Stimulated activated CD4-positive, alpha-beta T cell treated with anti-CD3 and anti-CD28 coated beads, Interleukin-2, amount 100 ng/mL, for 24 hours (primary cell): ENCODE data around the gene PIP5K1B.
"Not testable (repeated sequence)": the region's sequence is repeated elsewhere in the genome, so short reads cannot be mapped to it uniquely, and the experiment has no call there.

Experiments
- DNase-seq, 2 donors: peaks; one replicate each; pipeline ENCODE4 v3.0.0-alpha.2; 2020

Gene PIP5K1B

DNA sequence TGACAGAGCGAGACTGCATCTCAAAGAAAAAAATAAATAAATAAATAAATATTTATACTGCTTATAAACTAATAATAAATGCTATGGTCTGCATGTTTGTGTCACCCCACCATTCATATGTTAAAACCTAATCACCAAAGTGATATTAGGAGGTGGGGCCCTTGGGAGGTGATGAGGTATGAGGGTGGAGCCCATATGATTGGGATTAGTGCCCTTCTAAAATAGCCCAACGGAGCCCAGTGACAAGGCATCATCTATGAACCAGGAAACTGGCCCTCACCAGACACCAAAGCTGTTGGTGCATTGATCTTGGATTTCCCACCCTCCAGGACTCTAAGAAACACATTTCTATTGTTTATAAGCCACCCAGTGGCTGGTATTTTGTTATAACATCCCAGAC, 335.6 kb downstream of the PIP5K1B start:
- no peak for DNase-seq

DNA sequence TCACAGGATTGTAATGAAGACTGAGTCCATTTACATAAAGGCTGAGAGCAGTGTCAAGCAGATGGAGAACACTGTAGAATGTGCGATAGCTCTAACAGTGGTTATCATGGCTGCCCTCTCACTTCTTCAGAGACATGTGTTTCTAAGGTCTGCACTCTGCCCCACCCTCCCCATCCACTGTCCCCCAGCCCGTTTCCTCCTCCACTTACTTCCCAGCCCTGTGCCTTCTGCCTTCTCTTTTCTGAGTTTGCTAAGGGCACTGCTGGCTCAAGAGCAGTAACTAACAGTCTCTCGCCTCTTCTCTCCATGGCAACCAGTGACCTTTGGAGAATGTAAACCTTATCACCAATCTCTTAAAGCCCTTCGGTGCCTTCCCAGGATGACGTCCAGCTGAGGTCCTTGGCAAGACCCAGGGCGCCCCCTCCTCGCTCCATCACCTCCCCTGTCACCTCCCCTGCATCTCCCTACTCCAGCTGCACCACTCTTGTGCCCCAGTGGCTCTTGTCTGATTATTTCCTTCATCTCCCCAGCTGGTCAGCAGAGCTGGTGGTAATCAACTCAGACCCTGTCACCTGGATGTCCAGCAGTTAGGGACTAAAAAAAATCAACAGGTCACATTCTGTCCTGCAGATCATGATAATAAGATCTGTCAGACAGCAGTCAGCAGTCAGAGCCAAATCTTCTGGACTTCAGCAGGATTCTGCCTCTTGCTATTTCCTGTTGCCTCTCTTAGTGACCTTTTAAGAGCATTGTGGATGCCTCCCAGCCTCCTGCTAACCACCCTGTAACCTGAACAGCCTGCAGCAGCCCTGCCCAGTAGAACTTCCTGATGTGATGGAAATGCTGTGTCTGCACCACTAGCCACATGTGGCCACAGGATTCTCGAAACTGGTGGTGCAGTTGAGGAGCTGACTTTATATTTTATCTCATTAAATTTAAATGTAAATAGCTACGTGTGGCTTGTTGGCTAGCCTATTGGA, 339.5 kb downstream of the PIP5K1B start:
- no peak for DNase-seq

DNA sequence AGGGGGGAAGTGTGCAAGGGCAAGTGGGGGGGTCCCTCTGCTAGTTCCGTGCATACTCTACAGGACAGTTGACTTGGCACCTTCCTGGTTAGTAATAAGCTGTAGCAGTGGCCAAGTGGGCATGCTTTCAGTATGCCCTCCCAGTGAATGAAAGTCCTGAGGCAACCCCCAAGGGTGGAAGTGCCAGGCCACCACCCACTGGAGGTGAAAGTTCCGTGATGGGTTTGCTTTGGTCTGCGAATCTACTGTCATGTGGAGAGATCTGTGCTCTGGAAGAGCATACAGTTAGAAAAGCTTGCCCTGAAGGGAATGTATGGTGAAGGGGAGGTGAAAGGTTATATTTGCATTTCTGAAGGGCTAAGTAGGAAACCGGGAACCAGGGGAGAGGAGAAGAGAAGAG, 340.8 kb downstream of the PIP5K1B start:
- no peak for DNase-seq

DNA sequence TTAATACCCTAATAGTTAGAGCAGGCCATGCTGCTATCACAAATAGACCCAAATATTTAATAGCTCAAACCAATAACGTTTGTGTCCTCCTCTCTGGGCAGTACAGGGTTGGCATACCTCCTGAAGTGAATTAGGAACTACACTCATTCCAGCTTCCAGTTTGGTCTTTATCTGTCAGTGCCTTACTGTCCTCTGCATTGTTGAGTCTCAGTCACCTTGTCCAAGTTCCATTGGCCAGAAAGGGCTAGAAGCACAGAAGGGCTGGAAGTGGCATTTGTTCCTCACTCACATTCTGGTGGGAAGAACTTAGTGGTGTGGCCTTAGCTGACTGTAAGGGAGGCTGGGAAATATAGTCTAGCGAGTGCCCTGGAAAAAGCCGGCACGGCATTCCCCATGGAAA, 341.7 kb downstream of the PIP5K1B start:
- no peak for DNase-seq

DNA sequence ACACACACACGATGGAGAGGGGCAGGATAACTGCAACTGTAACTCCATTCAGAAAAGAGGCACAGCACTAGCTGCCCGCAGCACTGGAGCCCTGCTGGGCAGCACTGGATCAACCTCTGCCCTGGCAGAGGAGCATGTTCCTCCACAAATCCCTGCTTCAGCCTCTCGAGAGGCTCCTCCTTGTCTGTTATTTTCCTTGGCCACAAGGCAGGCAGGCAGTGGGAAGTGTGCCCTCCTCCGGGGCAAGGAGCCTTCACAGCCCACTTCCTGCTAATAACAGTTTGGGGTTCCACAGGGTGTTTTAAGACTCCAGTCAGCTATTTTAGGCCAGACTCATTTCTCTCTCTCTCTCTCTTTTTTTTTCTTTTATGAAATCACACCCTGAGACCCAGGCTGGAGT, 342.3 kb downstream of the PIP5K1B start:
- no peak for DNase-seq

DNA sequence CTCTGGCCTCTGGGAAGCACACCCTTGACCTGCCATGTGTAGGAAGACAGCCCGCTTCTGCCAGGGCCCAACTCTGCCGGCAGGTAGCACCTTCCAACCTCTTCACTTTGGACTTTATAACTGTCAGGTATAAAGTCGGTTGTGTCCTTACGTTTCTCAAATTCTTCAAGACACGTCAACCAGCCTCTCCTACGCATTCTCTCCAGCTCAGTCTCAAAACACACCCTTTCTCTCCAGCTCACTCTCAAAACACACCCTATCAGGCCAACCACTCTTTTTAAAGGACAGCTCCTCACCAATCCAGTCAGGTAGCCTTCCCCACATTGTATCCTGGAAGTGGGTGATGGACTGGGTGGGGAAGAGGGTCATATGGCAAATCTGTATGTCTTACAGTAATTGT, 344.1 kb downstream of the PIP5K1B start:
- DNase-seq = no peak

- DNase-seq = not testable (repeated sequence)
Measured at GRCh38 chr9:69050936-69051335, 345.9 kb downstream of the PIP5K1B start.

DNA sequence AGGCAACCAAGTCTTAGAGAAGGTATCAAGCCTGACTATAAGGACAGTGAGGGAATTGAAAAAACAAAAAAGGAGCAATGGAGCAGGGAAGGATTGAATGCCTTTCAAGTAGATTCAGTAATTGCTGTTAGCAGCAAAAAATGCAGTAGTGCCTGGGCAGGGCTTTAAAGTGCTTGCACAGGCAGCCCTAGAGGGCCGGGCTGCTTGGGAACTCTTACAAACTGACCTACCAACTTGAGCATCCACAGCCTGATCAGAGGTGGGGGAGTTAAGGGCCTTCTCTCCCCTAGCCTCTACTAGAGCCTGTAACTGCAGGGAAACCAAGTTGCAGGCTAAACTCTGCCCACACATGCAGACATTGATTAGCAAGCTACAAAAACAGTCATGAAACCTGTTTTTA, 349.9 kb downstream of the PIP5K1B start:
- DNase-seq = no peak

GRCh38 chr9:69056191-69056815, 351.3 kb downstream of the PIP5K1B start:
- no peak for DNase-seq

DNA sequence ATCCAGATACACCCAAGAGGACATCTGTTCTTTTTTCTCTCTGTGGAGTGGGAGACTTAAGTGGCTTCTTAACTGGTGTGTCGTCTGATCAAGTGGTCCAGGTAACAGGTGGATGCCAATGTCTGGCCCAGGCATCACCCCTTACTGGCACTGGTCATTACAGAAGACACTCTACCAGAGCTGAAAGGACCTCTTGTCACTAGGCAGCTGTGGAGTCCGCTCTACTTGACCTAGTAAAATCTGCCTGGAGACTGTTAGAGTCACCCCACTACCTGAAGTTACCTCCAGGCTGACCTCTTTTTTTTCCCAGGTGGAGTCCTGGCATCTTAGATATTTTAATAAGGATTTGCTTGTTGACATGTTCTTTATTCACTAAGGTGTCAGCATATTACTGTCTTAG, 353.1 kb downstream of the PIP5K1B start:
- DNase-seq = no peak
